NT2/D1 (cell line): ENCODE data around the gene MCUR1.
A peak's percentile ranks its signal among the peaks of the same experiment; 100 is the strongest.
"Not testable (repeated sequence)": the region's sequence is repeated elsewhere in the genome, so short reads cannot be mapped to it uniquely, and the experiment has no call there.

ENCODE experiments used
- DNase-seq: peaks from one replicate; pipeline ENCODE4 v3.0.0-alpha.2; 2011; ENCODE audit warnings: low read depth, low spot score
- H3K27me3 ChIP-seq: 2 replicates; pipeline ENCODE4 v1.6.0; 2011; ENCODE audit warnings: mild to moderate bottlenecking; ENCODE audit not compliant: insufficient read length, insufficient read depth
- H3K36me3 ChIP-seq: 2 replicates; pipeline ENCODE4 v1.6.1; 2011; ENCODE audit warnings: mild to moderate bottlenecking, low read length, mixed read lengths; ENCODE audit not compliant: insufficient read depth, insufficient read length
- H3K4me1 ChIP-seq: 2 replicates; pipeline ENCODE4 v1.5.1; 2011; ENCODE audit not compliant: insufficient read depth, insufficient read length
- H3K4me3 ChIP-seq: 2 replicates; pipeline ENCODE4 v1.5.1; 2011; ENCODE audit warnings: low read depth; ENCODE audit not compliant: insufficient read length
- H3K9ac ChIP-seq: 2 replicates; pipeline ENCODE4 v1.6.0; 2011; ENCODE audit warnings: low read depth; ENCODE audit not compliant: insufficient read length
- H3K9me3 ChIP-seq: 2 replicates; pipeline ENCODE4 v1.5.1; 2011; ENCODE audit warnings: mild to moderate bottlenecking, low read length; ENCODE audit not compliant: insufficient read depth
- SUZ12 ChIP-seq: IDR thresholded peaks from 2 replicates; pipeline ENCODE4 v1.6.1; 2011; ENCODE audit not compliant: insufficient read length, insufficient read depth; ENCODE audit errors: extremely low read depth
- YY1 ChIP-seq: IDR thresholded peaks from 2 replicates; pipeline ENCODE4 v1.6.1; 2011; ENCODE audit not compliant: insufficient read length, insufficient read depth
- ZNF274 ChIP-seq: IDR thresholded peaks from 2 replicates; pipeline ENCODE4 v1.6.1; 2011; ENCODE audit warnings: mild to moderate bottlenecking, low read depth, low read length

The MCUR1 gene

GRCh38 chr6:13851803-13852202 is 37.4 kb upstream of the MCUR1 start:
- Histone ChIP-seq H3K9ac (no peak overlapping the region), H3K4me3 (no peak overlapping the region), H3K4me1 (peaks cover 6% of the 10 kb centered on the region), H3K27me3 (no peaks in the 10 kb centered on the region), H3K36me3 (no peaks in the 10 kb centered on the region), H3K9me3 (no peaks in the 10 kb centered on the region; the same call in 1 of the 2 replicates)
- no peak for DNase-seq
- no peak for TF ChIP-seq SUZ12
- no peak for TF ChIP-seq YY1
- TF ChIP-seq ZNF274: no peak

DNA sequence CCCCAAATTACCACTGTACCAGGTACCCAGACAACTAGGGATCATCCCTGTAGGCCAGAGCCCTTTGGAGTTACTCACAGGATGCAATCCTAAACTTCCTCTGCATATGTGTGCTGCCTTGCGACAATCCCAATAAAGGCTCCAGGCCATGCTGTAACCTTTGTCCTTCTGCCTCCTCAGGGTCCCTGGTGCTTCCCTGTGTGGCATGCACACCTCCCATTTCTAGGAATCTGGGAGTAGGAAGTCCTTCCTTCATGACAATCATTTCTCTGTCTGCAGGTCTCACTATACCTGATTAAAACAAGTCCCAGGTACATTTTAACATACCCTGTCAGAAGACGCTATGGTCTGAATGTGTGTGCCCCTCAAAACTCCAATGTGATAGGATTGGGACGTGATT is 37.0 kb upstream of the MCUR1 start:
- peaks cover 6% of the 10 kb centered on the region for H3K4me1 ChIP-seq
- DNase-seq: no peak
- TF ChIP-seq ZNF274: no peak
- TF ChIP-seq SUZ12: no peak
- no peak for TF ChIP-seq YY1
- H3K27me3 ChIP-seq: no peaks in the 10 kb centered on the region
- H3K4me3 ChIP-seq: no peak overlapping the region
- H3K36me3 ChIP-seq: no peaks in the 10 kb centered on the region
- H3K9me3 ChIP-seq: no peaks in the 10 kb centered on the region; the same call in 1 of the 2 replicates
- no peak overlapping the region for H3K9ac ChIP-seq

DNA sequence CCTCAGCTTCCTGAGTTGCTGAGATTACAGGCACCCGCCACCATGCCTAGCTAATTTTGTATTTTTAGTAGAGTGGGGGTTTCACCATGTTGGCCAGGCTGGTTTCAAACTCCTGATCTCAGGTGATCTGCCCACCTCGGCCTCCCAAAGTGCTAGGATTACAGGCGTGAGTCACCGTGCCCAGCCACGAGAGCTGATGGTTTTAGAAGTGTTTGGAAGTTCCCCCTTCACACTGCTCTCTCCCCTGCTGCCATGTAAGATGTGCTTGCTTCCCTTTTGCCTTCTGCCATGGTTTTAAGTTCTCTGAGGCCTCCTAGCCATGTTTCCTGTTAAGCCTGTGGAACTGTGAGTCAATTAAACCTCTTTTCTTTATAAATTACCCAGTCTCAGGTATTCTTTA is 36.3 kb upstream of the MCUR1 start:
- not testable (repeated sequence) for H3K27me3 ChIP-seq, DNase-seq, H3K4me1 ChIP-seq, H3K4me3 ChIP-seq, H3K9me3 ChIP-seq, H3K36me3 ChIP-seq, H3K9ac ChIP-seq

GRCh38 chr6:13848522-13849150 is 34.3 kb upstream of the MCUR1 start:
- H3K27me3 ChIP-seq: no peaks in the 10 kb centered on the region
- no peak overlapping the region for H3K4me3 ChIP-seq
- H3K9me3 ChIP-seq: no peaks in the 10 kb centered on the region
- H3K4me1 ChIP-seq: peaks cover 6% of the 10 kb centered on the region
- peak overlapping the region; percentile 50 for H3K9ac ChIP-seq
- TF ChIP-seq YY1 (no peak), SUZ12 (no peak), ZNF274 (no peak)
- no peak for DNase-seq
- no peaks in the 10 kb centered on the region for H3K36me3 ChIP-seq

DNA sequence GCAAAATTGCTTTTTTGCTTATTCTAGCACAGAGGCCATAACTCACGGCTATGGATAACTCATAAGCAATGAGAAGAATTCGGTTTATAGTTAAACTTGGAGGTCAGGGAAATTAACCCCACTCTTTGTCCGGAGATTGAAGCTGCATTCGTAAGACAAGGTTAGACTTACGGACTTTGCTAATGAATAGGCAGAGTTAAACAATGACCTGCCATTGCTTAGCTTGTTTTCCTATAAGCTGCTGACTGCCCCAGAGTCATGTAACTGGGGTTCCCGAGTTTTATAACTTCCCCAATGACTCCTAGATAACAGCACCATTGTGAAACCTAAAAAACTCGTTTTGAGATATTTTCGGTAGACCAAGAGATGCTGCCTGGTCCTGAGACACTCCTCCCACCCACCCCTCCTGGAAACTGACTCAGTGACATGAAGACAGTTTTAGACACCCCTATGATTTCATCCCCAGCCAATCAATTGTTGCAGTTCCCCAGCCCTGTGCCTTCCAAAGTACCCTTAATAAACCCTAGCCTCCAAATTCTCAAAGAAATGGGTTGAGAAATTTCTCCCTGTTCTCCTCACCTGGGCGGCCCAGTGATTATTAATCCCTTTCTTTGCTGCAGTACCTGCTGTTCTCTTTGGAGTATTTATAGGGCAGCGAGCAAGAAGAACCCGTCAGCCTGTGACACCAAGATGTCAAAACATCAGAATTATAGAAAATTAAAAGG is 33.1 kb upstream of the MCUR1 start:
- no peak for DNase-seq
- Histone ChIP-seq H3K4me3 (peak overlapping the region; percentile 26), H3K4me1 (peaks cover 6% of the 10 kb centered on the region), H3K27me3 (no peaks in the 10 kb centered on the region), H3K9ac (peak overlapping the region; percentile 42), H3K9me3 (no peaks in the 10 kb centered on the region), H3K36me3 (no peaks in the 10 kb centered on the region)
- no peak for TF ChIP-seq YY1
- TF ChIP-seq ZNF274: no peak
- no peak for TF ChIP-seq SUZ12

- peak overlapping the region; percentile 26 for H3K4me3 ChIP-seq
- TF ChIP-seq SUZ12 (no peak), ZNF274 (no peak), YY1 (no peak)
- H3K36me3 ChIP-seq: no peaks in the 10 kb centered on the region
- H3K9ac ChIP-seq: peak overlapping the region; percentile 42
- no peaks in the 10 kb centered on the region for H3K27me3 ChIP-seq
- H3K9me3 ChIP-seq: no peaks in the 10 kb centered on the region
- H3K4me1 ChIP-seq: peaks cover 6% of the 10 kb centered on the region
- peak; percentile 72 for DNase-seq
These were observed 32.5 kb upstream of the MCUR1 start for GRCh38 chr6:13846841-13847240.

GRCh38 chr6:13841936-13842335 is 27.6 kb upstream of the MCUR1 start:
- no peaks in the 10 kb centered on the region for H3K9me3 ChIP-seq
- no peak for DNase-seq
- H3K36me3 ChIP-seq: no peaks in the 10 kb centered on the region
- TF ChIP-seq ZNF274: no peak
- no peak for TF ChIP-seq YY1
- no peak for TF ChIP-seq SUZ12
- no peak overlapping the region for H3K9ac ChIP-seq
- H3K4me3 ChIP-seq: no peak overlapping the region
- no peaks in the 10 kb centered on the region for H3K4me1 ChIP-seq
- no peaks in the 10 kb centered on the region for H3K27me3 ChIP-seq
